ENCODE measurements around the gene UNC45A. TPM values are rescaled to one million over a fixed set of nuclear protein-coding genes. Genes with fewer than 3 reads are reported as not detected.

The UNC45A gene
- total RNA-seq, 1 experiment from 2014 or later, result 66.8 TPM

GRCh38 chr15:90945091-90945490 lies 10.0 kb downstream of the UNC45A start:
- DNase-seq (ENCODE audit: low read depth), result no peak

DNA sequence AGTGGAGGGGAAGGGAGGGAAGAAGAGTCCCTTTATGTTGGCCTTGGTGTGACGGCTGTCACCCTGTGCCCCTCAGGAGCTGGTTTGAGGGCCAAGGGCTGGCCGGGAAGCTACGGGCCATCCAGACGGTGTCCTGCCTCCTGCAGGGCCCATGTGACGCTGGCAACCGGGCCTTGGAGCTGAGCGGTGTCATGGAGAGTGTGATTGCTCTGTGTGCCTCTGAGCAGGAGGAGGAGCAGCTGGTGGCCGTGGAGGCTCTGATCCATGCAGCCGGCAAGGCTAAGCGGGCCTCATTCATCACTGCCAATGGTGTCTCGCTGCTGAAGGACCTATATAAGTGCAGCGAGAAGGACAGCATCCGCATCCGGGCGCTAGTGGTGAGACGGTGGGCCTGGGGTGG lies 11.5 kb downstream of the UNC45A start:
- no peak for DNase-seq (ENCODE audit: low read depth)

- no peak for DNase-seq (ENCODE audit: low read depth)
Observed at GRCh38 chr15:90946941-90947576, 12.0 kb downstream of the UNC45A start.

DNA sequence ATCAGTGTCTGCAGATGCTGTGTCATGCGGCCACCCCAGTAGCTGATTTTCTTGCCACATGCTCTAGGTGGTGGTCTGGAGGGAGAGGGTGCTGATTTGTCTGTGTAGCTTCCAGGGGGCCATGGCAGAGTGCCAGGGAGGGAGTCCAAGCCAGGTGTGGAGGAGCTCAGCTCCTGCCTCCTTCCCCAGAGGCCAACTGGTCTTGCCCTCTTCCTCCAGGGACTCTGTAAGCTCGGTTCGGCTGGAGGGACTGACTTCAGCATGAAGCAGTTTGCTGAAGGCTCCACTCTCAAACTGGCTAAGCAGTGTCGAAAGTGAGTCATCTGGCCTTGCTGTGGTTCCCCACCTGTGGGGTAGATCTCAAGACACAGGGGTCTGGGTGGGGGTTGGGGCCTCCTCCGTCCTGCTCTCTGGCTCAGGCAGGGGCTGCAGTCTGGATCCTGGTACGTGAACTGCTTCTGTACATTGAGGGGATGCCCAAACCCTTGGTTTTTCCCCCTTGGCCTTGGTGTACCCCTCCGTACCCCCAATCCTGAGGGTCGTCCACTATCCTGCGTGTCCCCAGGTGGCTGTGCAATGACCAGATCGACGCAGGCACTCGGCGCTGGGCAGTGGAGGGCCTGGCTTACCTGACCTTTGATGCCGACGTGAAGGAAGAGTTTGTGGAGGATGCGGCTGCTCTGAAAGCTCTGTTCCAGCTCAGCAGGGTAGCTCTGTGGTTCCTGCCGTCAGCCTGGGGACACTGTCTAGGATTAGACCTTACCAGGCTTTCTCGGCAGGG lies 12.7 kb downstream of the UNC45A start:
- DNase-seq (ENCODE audit: low read depth), result no peak

DNA sequence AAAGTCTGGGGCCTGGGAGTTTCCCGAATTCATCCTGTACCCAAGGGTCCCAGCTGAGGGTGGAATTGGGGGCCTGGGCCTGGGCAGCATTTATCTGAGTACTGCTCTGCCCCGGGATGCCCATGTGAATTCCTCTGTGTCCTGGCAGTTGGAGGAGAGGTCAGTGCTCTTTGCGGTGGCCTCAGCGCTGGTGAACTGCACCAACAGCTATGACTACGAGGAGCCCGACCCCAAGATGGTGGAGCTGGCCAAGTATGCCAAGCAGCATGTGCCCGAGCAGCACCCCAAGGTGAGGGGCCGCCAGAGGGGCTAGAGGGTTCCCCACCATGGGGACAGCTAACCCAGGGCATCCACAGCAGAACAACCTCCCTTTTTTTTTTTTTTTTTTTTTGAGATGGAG lies 13.4 kb downstream of the UNC45A start:
- no peak for DNase-seq (ENCODE audit: low read depth)

DNA sequence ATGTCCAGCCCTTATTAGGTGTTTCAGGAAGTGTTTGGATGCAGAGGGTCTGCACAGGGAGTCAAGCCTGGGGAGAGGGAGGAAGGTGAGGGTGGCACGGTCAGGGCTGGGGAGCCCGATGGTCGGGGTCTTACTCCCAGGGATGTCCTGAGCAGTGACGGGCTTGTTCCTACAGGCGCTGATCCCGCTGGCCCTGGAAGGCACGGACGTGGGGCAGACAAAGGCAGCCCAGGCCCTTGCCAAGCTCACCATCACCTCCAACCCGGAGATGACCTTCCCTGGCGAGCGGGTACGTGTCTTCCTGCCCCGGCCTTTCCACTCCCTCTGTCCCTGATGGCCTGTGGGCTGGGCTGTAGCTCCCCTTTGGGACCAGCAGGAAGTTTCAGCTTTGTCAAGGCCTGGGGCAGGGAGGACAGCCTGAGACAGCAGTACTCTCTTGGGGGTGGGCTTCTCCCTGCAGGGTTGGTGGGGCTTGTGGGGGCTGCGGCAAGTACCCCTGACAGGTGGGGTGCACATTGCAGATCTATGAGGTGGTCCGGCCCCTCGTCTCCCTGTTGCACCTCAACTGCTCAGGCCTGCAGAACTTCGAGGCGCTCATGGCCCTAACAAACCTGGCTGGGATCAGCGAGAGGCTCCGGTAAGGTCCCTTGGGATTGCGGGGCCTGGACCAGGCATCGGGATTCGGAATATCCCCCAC lies 15.0 kb downstream of the UNC45A start:
- DNase-seq (ENCODE audit: low read depth), result no peak

DNA sequence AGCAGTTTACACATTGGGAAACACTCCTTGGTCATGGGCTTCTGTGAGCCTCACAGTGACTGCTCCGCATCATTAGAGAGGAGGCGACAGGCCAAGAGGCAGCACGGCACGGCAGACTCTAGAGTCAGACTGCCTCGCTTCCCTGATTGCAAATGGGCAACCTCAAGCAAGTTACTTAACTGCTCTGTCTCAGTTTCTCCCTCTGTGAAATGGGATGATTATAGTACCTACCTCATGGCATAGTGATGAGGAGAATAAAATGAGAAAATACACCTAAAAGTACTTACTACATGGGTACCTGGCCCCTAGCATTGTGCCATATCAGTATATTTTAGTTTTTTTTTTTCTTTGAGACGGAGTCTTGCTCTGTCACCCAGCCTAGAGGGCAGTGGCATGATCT lies 15.6 kb downstream of the UNC45A start:
- DNase-seq (ENCODE audit: low read depth), result no peak

- no peak for DNase-seq (ENCODE audit: low read depth)
Observed at GRCh38 chr15:90952901-90953677, 18.0 kb downstream of the UNC45A start.

DNA sequence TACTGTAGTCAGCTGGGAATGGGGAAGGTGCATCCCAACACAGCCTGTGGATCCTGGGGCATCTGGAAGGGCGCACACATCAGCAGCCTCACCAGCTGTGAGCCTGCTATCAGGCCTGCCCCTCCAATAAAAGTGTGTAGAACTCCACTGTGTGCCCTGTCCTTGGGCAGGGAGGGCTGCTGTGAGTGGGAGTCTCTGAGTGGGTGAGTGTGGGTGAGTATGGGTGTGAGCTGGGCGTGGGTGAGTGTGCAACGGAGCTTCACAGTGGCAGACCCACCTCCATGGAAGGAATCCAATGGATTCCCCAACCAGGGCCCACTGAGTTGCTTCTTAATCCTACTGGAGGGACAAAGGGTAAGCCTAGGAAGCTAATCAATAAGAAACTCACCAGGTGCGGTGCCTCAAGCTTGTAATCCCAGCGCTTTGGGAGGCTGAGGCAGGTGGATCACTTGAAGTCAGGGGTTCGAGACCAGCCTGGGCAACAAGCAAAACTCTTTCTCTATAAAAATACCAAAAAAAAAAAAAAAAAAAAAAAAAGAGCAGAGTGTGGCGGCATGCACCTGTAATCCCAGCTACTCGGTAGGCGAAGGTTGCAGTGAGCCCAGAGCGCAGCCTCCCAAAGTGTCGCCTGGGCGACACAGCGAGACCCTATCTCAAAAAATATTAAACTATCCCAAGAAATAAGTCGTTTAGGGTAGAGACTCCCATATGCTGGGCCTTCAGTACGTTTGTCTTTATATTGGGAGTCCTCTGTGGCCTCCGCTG lies 19.0 kb downstream of the UNC45A start:
- no peak for DNase-seq (ENCODE audit: low read depth)

DNA sequence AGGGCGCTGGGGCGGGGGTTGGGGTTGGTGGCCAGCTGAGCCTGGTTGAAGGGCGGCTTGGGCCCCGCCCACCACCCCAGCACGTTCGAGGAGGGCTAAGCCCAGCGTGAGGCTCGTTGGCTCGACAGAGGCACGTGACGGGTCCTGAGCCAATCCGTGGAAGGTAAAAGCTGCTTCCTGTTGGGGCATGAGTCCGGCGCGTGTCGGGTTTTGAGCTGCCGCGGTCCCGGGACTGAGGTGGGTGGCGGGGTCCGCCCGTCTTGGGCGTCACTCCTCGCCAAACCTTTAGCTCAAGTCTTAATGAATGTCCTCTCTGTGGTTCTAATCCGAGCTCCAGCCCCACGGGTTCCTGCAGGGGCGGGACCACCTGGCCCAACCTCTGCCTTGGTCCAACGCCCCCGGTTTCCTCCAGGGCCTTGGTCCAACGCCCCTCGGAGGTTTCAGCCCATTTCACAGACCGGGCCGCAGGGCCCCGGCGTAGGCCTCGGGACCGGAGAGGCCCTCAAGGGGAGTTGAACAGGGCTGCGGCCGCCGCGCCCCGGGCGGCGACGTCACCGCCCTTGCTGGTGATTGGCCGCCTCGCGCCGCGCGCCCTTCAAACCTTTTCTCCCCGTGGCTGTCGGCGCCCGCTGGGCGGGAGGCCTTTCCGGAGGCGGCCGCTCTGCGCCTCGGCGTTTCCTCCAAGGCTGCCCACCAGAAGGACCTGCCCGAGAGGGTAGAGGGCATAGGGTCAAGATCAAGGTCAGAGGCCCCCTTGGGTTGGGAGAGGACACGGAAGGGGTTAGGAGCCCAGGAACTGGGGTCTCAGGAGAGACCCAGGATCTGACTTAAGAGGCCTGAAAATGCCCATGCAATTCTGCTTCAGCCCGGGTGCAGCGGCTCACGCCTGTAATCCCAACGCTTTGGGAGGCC lies 19.9 kb downstream of the UNC45A start, which contains the start of gene RCCD1:
Gene RCCD1, plus strand, starts transcription at position 173 of the 912 bp plus-strand sequence. CDS start 1,851 bp downstream, outside the sequence.
- peak; percentile 85 for DNase-seq (ENCODE audit: low read depth)

- no peak for DNase-seq (ENCODE audit: low read depth)
Observed at GRCh38 chr15:90955624-90956273, 20.7 kb downstream of the UNC45A start.

- DNase-seq (ENCODE audit: low read depth), result no peak
Observed at GRCh38 chr15:90956274-90957030, 21.4 kb downstream of the UNC45A start.

DNA sequence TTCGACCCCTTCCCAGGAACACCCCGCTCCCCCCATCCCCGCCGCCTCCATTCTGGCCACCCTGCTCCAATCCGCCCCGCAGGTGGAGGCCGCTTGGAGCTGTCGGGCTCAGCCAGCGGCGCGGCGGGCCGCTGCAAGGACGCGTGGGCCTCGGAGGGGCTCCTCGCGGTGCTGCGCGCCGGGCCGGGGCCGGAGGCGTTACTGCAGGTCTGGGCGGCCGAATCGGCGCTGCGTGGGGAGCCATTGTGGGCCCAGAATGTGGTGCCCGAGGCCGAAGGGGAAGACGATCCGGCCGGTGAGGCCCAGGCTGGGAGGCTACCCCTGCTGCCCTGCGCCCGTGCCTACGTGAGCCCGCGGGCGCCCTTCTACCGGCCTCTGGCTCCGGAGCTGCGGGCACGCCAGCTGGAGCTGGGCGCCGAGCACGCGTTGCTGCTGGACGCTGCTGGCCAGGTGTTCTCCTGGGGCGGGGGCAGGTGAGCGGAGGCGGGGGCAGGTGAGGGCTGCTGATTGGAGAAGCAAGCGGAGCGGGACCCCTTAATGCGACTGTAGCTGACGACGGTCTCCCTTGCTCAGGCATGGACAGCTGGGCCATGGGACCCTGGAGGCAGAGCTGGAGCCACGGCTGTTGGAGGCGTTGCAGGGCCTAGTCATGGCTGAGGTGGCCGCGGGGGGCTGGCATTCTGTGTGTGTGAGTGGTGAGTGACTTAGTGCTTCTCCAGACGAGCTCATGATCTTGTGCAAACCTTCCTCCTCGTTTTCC lies 22.1 kb downstream of the UNC45A start:
- DNase-seq (ENCODE audit: low read depth), result no peak

GRCh38 chr15:90957791-90958190 lies 22.7 kb downstream of the UNC45A start:
- no peak for DNase-seq (ENCODE audit: low read depth)

- no peak for DNase-seq (ENCODE audit: low read depth)
Observed at GRCh38 chr15:90959028-90959595, 24.0 kb downstream of the UNC45A start.

DNA sequence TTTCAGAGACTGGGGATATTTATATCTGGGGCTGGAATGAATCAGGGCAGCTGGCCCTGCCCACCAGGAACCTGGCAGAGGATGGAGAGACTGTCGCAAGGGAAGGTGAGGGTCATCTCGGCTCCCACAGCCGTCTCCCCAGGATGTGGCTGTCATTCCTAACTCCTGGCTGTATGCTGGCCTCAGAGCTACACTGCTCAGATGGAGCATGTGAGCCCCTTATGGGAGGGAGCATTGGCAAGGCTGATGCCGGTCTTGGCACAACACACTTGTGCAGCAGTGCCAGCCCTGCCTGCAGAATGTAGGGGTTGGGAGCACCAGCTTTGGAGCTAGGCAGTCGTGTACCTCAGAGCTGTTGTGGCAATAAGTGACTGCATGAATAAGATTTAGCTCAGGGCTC lies 24.8 kb downstream of the UNC45A start:
- peak; percentile 26 for DNase-seq (ENCODE audit: low read depth)
